Testis (tissue), 3 donors: ENCODE data around the gene CA5A. TPM values are rescaled to one million over a fixed set of nuclear protein-coding genes. Genes with fewer than 3 reads are reported as not detected.
"Not testable (repeated sequence)": the region's sequence is repeated elsewhere in the genome, so short reads cannot be mapped to it uniquely, and the experiment has no call there.

Experiments used
- DNase-seq: peaks from one replicate; pipeline ENCODE4 v3.0.0-alpha.2; 2019
- H3K27ac ChIP-seq, 2 donors: fragments of 200-600 bp; sonication (generic); one replicate each; pipeline ENCODE4 v1.5.1; 2019
- H3K27me3 ChIP-seq: fragments of 200-600 bp; sonication (generic); one replicate; pipeline ENCODE4 v1.5.1; 2019
- H3K36me3 ChIP-seq: fragments of 200-600 bp; sonication (generic); one replicate; pipeline ENCODE4 v1.5.1; 2017; ENCODE audit warnings: low read depth; ENCODE audit errors: missing control alignments
- H3K4me1 ChIP-seq: fragments of 200-600 bp; sonication (generic); one replicate; pipeline ENCODE4 v1.5.1; 2019
- H3K4me3 ChIP-seq, 2 donors: fragments of 200-600 bp; sonication (generic); one replicate each; pipeline ENCODE4 v1.5.1; 2017 to 2019
- H3K9me3 ChIP-seq: fragments of 200-600 bp; sonication (generic); one replicate; pipeline ENCODE4 v1.5.1; 2017
- CTCF ChIP-seq, 3 experiments: fragments of 450-650 bp in 2 of 3; fragments of 200-600 bp in 1 of 3; sonication (generic) in 1 of 3; IDR thresholded peaks; one replicate each; pipeline ENCODE4 v1.5.1; 2016 to 2019; ENCODE audit warnings: antibody characterized with exemption in 3 of 3, mild to moderate bottlenecking in 2 of 3, moderate library complexity in 1 of 3
- POLR2A ChIP-seq: fragments of 450-650 bp; IDR thresholded peaks from one replicate; pipeline ENCODE4 v1.6.1; 2017; ENCODE audit warnings: antibody characterized with exemption, mild to moderate bottlenecking, moderate library complexity
- WGBS, 2 donors: methylation state at CpG; one replicate each; pipeline ENCODE4 v1.1.5; 2018; 5-methylcytosine and 5-hydroxymethylcytosine counted together
- intact Hi-C: fragments of 100-400 bp; cut with DNase I; formaldehyde crosslinking; loops from one replicate; pipeline ENCODE4 v1.15.1; 2023; ENCODE audit warnings: low total_unique reads
- polyA plus RNA-seq: library from polyadenylated mRNA; stranded (reverse); fragments of 350-450 nt; fragmentation: Illumina TruSeq; extraction: RNeasy Lipid Tissue Mini Kit (QIAGEN cat#74804); gene quantifications from one replicate; pipeline ENCODE4 v1.2.3, GENCODE V29; 2014; ENCODE audit warnings: low read depth, low replicate concordance; ENCODE audit not compliant: insufficient read depth
- total RNA-seq, 2 donors: library from RNA; depleted of rRNA; stranded (reverse); fragments of >200 nt; gene quantifications; one replicate each; pipeline ENCODE4 v1.2.3, GENCODE V29; 2016

CA5A gene
- total and polyA plus RNA-seq, 3 donors from 2014 or later = not detected

GRCh38 chr16:87882436-87883019, 53.8 kb downstream of the CA5A start:
- Histone ChIP-seq H3K4me1 (peaks cover 37% of the 10 kb centered on the region), H3K27me3 (no peaks in the 10 kb centered on the region), H3K27ac (peak overlapping the region in 1 of 2 donors; percentile 45), H3K9me3 (no peaks in the 10 kb centered on the region), H3K4me3 (no peak overlapping the region), H3K36me3 (no peaks in the 10 kb centered on the region)
- WGBS, 2 donors = 93% methylated on average over 29 of the region's 29 CpGs
- intact Hi-C loops = no loop called here
- no peak for DNase-seq
- TF ChIP-seq POLR2A (no peak), CTCF (IDR thresholded peaks at IDR 0.05) (no peak)

GRCh38 chr16:87881324-87882200, 54.8 kb downstream of the CA5A start:
- H3K36me3 ChIP-seq = no peaks in the 10 kb centered on the region
- 21 to 28% methylated on average over 22 to 24 of the region's 24 CpGs for WGBS, 2 donors
- no peaks in the 10 kb centered on the region for H3K27me3 ChIP-seq
- DNase-seq = peak; percentile 60
- TF ChIP-seq POLR2A = no peak
- no peak for TF ChIP-seq CTCF (IDR thresholded peaks at IDR 0.05)
- no peak overlapping the region for H3K4me3 ChIP-seq
- no peaks in the 10 kb centered on the region for H3K9me3 ChIP-seq
- peak overlapping the region in 1 of 2 donors; percentile 45 for H3K27ac ChIP-seq
- intact Hi-C loops = no loop called here
- H3K4me1 ChIP-seq = peaks cover 37% of the 10 kb centered on the region

- H3K27ac ChIP-seq = peak overlapping the region in 1 of 2 donors; percentile 7
- no peaks in the 10 kb centered on the region for H3K9me3 ChIP-seq
- H3K36me3 ChIP-seq = no peaks in the 10 kb centered on the region
- H3K27me3 ChIP-seq = no peaks in the 10 kb centered on the region
- WGBS, 2 donors = 66 to 67% methylated on average over 17 of the region's 17 CpGs
- no peak overlapping the region for H3K4me3 ChIP-seq
- intact Hi-C loops = no loop called here
- TF ChIP-seq POLR2A (no peak), CTCF (IDR thresholded peaks at IDR 0.05) (no peak)
- no peak for DNase-seq
- peaks cover 37% of the 10 kb centered on the region for H3K4me1 ChIP-seq
Observed at GRCh38 chr16:87880117-87880696, 56.1 kb downstream of the CA5A start.

- not testable (repeated sequence) for H3K36me3 ChIP-seq, H3K9me3 ChIP-seq, H3K27me3 ChIP-seq, H3K27ac ChIP-seq, H3K4me3 ChIP-seq, DNase-seq
- 92 to 94% methylated on average over 5 of the region's 5 CpGs for WGBS, 2 donors
- intact Hi-C loops = loop anchor here (10.0 kb wide), 1 partner anchor 95 kb away; no protein-coding TSS in a partner anchor
- H3K4me1 ChIP-seq = peaks cover 37% of the 10 kb centered on the region
Observed at GRCh38 chr16:87879411-87880013, 56.8 kb downstream of the CA5A start.

- Histone ChIP-seq H3K4me1 (peaks cover 37% of the 10 kb centered on the region), H3K9me3 (no peaks in the 10 kb centered on the region), H3K27ac (no peak overlapping the region), H3K4me3 (no peak overlapping the region), H3K36me3 (no peaks in the 10 kb centered on the region), H3K27me3 (no peaks in the 10 kb centered on the region)
- no peak for DNase-seq
- WGBS, 2 donors = 65 to 68% methylated on average over 4 to 5 of the region's 5 CpGs
- no peak for TF ChIP-seq POLR2A
- TF ChIP-seq CTCF (IDR thresholded peaks at IDR 0.05) = no peak
- intact Hi-C loops = loop anchor here (10.0 kb wide), 1 partner anchor 94 kb away; no protein-coding TSS in a partner anchor
Observed at GRCh38 chr16:87878704-87879103, 57.6 kb downstream of the CA5A start.
